Cardiac septum (tissue), 1 donor: ENCODE data around the gene ZDHHC18. TPM values are rescaled to one million over a fixed set of nuclear protein-coding genes. Genes with fewer than 3 reads are reported as not detected.
"Not testable (repeated sequence)": the region's sequence is repeated elsewhere in the genome, so short reads cannot be mapped to it uniquely, and the experiment has no call there.

Experiments
- DNase-seq: peaks from one replicate; pipeline ENCODE4 v3.0.0-alpha.2; 2020; ENCODE audit warnings: low spot score
- intact Hi-C: fragments of 100-400 bp; cut with DNase I; formaldehyde crosslinking; loops from one replicate; pipeline ENCODE4 v1.14.0; 2022
- total RNA-seq: library from RNA; stranded (reverse); fragmentation: NEBNext Ultra II Directional; extraction: Animal tissue kit (Norgen Biotek cat#: 25700); gene quantifications from one replicate; pipeline ENCODE4 v1.2.1, GENCODE V29; 2021
- donor health status: DM: no; HTN: no; CAD: no.

The ZDHHC18 gene
- total RNA-seq, 1 donor from 2014 or later, result 13.0 TPM

DNA sequence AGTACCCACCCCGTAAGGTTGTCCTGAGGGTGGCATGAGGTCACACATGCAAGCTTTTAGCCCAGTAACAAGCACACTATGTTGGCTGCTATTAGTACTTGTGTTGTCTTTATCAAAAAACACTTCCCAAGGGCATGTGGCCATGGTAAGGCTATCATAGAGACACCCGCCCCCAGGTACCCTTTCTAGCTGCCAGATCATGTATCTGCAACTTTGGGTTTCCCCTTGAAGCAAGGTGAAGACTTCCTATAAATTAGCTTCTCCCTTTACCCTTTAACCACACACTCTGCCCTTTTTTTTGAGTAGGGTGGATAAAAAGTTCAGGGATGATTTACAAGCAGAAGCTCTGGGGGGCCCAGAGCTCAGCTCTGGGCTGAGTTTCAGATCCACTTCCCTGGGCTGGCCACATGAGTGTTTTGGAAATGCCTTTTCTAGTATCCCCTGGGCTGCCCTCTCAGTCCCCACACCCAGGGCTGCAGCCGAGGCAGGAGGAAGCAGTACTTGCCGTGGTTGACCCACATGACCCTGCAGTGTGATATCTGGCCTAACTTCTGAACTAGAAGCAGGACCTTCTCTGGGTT lies 2.0 kb downstream of the ZDHHC18 start:
- intact Hi-C loops, result no loop called here
- peak; percentile 81 for DNase-seq

DNA sequence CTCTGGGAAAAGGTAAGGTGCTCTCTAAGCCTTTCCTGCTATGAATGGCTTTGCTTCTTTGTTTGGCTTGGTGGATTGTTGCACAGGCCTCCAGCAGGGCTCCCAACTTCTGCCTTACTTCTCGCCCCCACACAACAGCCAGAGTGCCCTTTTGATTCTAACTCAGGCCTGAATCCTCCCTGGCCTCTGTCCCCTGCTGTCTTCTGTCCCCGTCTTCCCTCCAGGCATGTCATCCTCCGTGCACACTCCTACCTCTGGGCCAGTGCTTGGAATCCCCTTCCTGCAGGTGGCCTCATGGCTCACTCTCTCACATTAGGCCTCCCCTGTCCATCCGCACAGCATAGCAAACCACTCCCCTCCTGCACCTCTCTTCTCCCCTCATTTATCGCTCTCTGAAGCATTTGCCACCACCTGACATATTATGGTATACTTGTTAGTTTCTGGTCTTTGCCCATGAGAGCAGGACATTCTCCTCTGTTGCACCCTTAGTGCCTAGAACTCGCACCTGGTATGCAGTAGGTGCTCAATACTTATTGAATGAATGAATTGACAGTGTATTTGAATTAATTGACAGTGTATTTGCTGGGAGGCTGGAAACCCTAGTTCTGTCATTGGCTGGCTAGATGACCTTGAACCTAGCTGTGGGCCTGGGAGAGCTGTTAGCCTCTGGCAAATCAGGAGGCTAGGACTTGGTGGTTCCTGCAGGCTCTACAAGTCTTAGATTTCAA lies 2.9 kb downstream of the ZDHHC18 start:
- no peak for DNase-seq
- intact Hi-C loops, result no loop called here

DNA sequence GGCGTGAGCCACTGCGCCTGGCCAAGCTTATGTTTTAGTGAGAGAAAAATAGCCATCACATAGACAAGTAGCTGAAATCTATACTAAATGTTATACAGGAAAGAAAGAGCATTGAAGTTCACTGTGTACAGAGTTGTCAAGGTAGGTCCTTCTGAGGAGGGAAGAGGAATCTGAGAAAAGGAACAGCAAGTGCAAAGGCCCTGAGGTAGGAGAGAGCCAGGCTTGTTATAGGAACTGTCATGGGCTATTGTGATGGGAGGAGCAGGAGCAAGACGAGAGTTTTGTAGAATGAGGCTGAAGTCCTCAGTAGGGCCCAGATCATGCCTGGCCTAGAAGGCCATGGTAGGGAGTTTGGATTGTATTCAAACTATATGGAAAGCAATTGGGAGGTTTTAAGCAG lies 4.6 kb downstream of the ZDHHC18 start:
- intact Hi-C loops, result no loop called here
- DNase-seq, result no peak

DNA sequence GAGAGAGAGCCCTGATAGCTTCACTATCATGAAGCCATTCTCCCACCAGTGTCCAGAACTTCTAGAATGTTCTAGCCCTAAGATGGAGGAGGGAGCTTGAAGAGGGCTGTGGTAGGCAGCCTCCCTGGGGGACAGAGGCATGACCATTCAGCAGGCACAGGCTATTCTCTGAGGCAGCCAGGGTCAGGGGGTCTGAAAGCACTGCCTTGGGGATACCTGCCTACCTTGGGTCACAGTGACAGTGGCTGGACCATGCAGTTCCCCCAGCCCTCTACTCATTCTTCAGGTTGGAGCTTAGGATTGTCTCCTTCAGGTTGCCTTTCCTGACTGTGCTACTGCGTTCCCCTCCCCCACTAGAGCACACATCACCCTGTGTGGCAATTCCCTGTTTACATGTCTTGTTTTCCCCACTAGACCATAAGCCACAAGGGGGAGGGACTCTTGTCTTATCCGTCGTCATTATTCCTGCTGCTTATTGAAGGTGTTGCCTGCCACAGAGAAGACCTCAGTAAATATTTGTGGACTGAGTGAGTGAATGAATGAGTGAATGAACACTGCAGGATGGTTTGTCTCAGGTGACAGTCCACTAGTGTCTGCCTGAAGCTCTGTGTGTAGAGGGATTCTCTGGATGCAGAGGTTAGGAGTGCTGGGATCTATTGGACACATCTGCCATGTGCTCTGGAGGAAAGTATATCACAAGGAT lies 5.2 kb downstream of the ZDHHC18 start:
- intact Hi-C loops, result no loop called here
- no peak for DNase-seq

DNA sequence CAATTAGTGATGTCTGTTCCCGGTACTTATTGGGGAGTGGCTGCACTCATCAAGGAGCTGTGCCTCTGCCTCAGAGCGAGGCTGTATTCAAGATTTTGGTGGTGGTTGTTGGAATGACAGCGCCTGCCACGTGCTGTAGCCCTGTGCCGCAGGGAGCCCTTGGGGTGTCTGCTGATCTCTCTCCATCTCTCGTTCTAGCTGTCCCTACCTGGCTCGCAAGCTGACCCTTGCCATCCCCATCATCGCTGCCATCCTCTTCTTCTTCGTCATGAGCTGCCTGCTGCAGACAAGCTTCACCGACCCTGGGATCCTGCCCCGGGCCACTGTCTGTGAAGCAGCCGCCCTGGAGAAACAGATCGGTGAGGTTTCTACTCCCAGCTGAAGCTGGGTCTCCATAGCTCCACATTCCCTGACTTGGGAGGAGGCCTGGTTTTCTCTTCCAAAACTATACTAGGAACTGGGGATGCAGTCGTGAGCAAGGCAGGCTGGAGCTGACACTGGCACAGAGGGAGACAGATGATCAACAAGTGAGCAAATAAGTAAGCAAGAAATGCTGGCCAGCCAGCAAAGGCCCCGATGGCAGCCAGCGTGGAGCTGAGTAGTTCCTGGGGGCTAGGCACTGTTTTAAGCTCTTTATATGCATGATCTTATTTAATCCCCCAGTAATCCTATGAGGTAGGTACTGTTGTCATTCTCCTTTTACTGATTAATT lies 5.9 kb downstream of the ZDHHC18 start:
- intact Hi-C loops, result no loop called here

DNA sequence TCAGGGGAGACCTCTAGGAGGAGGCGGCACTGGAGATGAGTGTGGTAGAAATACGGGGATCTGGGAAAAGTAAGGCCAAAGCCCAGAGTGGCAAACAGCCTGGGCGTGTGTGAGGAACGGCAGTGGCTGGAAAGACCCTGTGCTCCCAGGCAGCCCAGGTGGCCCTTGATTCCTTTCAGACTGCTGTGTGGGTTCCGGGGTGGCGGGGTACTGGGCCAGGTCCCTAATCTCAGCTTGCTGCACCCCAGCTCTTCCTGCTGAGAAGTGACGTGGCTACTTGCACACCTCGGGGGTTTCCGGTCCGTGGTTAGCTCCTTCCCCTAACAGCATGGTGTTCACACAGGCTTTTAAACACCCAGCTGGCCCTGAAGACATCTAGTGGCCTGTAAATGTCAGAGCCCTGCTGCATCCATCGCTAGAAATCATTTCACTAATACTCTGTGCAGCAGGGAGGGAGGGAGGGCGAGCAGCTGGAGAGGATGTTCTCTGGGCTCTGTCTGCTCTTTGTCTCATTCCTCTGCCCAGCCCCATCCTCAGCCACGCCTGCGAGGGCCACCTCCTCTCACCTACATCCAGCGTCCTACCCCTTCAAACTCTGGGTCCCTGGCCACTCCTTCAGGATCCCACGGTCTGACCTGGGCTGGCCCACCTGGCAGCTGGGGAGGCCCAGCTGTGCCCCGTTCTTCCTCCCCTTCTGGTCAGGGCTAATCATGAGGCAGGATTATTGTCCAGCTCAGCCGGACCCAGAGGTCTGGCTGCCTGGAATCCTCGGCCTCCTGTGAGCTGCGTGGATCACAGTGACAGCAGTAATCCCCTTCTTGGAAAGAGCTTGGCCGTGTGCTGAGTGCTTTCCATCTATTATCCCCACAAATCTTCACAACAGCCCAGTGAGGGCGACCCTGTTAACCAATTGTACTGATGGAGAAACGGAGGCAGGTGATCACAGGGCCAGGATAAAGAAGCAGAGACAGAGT lies 7.2 kb downstream of the ZDHHC18 start:
- DNase-seq, result peak; percentile 93

More for the DNA sequence above, 5.9 kb downstream of the ZDHHC18 start:
- no peak for DNase-seq

DNA sequence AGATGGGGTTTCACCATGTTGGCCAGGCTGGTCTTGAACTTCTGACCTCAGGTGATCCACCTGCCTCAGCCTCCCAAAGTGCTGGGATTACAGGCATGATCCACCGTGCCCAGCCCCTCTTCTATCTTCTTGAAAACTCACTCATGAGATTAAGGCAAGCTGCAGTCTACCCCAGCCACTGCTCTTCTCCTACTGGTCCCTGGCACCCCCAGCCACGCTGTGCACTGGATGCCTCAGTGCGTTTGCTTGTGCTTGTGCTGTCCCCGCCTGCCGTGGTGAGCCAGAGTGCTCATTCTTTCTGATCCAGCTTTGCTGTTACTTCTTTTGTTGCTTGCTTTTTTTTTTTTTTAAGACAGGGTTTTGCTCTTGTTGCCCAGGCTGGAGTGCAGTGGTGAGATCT lies 11.2 kb downstream of the ZDHHC18 start:
- intact Hi-C loops, DNase-seq: not testable (repeated sequence)

More for the DNA sequence above, 7.2 kb downstream of the ZDHHC18 start:
- intact Hi-C loops, result no loop called here

DNA sequence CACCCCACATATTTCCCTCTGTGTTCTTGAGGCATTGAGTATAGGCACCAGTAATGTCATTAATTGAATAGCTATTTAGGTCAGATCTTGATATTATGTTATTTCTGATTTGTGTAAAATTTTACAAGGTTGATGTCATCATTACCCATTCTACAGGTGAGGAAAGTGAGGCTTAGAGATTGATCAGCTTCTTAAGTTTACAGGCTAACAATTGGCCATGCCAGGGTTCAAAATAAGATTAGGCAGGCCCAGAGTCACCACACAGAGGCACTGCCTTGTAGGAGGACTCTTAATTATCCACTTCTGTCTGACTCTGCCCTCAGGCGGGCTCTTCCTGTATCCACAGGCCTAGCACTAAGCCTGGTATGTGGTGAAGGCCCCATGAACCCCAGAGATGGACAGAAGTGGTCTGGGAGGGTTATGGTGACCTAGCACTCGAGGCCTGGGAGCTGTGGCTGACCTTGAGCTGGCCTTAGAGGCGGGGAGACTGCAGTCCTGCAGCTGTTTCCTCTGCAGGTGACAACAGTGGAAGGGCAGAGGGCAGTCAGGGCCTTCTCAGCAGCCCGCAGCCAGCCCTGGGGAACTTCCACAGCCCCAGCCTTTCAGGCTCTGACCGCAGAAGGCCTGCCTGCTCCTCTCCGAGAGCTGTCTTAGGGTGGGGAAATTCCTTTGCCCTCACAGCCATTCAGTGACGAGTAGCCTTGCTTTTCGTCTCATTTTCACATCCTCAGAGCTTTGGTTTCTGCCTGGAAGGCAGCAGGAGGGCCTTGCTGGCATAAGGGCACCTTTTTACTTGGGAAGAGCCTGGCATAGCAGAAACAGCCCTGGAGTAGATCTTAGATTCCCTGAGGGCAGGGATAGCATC lies 12.2 kb downstream of the ZDHHC18 start:
- intact Hi-C loops, result no loop called here
- no peak for DNase-seq

DNA sequence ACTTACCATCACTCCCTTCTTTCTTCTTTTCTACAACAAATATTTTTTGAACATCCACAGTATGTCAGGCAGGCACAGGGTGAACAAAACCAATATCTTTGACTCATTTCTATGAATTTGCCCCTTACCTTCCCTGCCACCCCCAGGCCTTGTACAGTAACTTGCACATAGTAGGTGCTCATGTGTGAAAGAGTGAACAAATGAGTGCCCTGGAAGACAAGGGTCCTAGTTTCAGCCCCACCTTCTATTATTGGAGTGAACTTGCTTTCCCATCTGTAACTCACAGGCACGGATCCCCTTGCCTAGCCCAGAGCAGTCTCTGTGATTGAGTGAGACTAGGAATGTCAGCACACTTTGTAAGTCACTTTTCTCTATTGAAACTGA lies 12.8 kb downstream of the ZDHHC18 start:
- intact Hi-C loops, result no loop called here
- DNase-seq, result no peak

DNA sequence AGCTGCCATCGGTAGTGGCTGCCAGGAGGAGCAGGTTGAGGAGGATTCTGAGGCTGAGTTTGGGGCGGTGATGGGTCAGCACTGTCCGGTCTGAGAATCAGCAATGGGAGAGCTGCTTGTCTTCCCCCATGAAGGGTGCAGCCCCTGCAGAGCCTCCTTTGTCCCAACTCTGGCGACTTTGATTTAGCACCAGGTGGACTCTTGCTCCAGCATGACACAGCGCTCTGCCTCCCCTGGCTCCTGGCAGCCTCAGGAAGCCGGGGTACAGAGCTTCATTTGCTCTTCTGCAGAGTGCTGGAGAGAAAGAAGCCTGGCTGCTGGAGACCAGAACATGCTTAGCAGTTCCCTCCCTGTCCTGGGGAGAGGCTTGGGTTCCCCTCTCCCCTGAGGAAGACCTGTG lies 13.3 kb downstream of the ZDHHC18 start:
- intact Hi-C loops, result no loop called here

DNA sequence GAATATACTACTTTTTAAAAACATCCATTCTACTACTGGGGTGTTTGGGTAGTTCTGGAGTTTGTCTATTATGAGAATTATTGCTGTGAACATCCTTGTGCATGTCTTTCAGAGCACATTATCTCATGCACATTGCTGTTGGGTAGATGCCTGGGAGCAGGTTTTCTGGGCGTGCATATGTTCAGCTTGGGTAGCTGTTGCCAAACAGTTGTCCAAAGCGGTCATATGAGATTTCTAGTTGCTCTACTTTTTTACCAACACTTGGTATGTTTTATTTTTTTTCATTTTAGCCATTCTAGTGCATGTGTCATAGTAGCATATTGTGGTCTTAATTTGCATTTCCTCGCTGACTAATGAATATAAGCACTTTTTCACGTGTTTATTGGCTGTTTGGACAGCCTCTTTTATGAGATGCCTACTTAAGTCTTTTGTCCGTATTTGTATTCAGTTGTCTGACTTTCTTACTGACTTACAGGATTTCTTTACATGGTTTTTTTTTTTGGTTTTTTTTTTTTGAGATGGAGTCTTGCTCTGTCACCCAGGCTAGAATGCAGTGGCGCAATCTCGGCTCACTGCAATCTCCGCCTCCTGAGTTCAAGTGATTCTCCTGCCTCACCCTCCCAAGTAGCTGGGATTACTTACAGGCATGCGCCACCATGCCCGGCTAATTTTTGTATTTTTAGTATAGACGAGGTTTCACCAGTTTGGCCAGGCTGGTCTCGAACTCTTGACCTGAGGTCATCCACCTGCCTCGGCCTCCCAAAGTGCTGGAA lies 18.1 kb downstream of the ZDHHC18 start:
- no peak for DNase-seq
- intact Hi-C loops, result no loop called here

More for the DNA sequence above, 13.3 kb downstream of the ZDHHC18 start:
- DNase-seq, result no peak

DNA sequence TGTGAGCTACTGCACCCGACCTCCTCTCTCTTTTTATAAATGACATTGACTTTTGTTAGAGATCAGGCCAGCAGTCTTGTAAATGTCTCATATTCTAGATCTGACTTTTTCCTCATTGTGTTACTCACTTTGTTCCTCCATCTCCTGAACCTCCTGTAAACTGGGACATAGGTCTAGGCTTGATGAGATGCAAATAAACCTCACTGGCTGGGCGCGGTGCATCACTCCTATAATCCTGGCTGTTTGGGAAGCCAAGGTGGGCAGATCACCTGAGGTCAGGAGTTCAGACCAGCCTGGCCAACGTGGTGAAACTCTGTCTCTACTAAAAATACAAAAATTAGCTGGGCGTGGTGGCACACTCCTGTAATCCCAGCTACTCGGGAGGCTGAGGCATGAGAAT lies 21.3 kb downstream of the ZDHHC18 start:
- intact Hi-C loops, result not testable (repeated sequence)

DNA sequence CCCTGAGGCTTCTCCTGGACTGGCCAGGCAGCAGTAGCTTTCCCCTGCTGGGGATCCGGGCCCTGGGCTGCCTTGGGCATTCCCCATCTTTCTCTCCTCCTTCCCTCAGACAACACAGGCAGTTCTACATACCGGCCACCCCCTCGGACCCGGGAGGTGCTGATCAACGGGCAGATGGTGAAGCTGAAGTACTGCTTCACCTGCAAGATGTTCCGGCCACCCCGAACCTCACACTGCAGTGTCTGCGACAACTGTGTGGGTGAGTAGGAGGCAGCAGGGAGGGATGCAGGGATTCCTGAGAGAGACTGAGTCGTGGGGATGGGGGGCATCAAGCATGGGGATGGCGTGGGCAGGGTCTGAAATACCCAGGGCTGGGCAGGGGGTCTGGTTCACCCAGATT lies 22.0 kb downstream of the ZDHHC18 start:
- no peak for DNase-seq
- intact Hi-C loops, result no loop called here

More for the DNA sequence above, 21.3 kb downstream of the ZDHHC18 start:
- DNase-seq, result not testable (repeated sequence)

DNA sequence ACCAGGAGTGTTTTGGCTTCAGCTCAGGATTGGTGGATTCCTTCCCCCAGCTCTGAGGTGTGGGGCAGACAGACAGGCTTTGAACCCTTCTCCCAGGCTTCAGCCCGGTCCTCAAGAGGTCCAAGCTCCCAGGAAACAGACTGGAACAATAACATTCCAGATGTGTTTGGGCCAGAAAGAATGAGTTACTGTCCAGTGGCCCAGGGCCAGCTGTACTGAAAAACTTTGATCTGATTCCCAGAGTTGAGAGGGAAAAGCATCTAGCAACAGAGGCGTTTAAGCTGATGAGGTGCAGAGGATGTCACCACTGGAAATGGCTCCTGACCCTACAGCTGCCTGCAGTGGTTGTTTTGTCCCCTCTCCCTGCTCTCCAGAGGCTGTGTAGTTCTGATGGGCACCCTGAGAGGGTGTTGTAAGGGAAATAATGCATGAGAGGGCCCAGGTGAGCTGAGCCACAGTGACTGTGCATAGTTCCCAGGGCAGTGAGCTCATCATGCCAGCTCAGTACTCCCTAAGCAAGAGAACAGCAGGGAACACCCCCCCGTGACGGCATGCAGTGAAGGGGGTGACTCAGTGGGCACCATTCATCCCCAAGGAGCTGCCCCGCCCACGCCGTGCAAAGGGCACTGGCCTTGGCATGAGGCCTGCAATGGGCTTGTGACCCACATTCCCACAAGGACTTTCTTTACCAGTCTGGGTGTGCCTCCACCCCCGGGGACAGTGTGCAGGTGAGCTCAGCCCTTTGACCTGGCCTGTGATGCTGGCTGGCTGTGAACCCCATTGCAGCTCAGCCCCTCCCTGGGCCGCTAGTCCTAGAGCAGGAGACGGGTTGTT lies 22.7 kb downstream of the ZDHHC18 start:
- DNase-seq, result no peak
- intact Hi-C loops, result no loop called here

DNA sequence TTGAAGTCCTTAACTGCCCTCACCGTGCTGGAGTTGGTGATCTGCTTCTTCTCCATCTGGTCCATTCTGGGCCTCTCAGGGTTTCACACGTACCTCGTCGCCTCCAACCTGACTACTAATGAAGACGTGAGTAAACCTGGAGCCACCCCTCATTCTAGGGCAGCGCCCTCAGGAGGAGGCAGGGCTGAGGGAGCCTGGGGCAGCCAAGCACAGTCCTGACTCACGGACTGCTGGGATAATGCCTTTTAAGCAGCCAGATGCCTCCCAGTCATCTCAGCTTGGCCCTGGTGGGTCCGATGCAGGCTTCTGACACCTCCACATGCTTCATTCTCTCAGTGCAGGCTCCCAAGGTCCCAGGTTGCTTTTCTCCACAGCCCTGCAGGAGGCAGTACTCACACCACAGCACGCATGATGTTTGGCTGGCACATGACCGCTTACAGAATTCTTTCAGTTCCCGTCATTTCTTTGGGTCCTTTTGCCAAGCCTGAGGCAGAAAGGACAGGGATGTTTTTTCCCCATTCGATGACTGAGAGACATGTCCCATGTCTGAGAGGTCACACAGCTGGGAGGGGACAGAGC lies 24.7 kb downstream of the ZDHHC18 start:
- intact Hi-C loops, result no loop called here
- no peak for DNase-seq

DNA sequence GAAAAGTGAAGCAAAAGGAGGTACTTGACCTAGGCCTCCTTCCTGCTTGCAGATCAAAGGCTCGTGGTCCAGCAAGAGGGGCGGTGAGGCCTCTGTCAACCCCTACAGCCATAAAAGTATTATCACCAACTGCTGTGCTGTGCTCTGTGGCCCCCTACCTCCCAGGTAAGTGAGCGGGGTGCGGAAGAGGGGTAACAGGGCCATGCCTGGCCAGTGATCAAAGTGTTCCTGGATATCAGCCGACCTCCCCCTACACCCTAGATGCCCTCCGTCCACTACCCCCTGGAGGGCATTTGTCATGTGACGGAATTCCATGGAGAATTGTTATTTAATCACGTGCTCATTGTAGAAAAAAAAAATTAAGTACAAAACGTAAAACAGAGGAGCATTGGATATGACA lies 26.2 kb downstream of the ZDHHC18 start:
- DNase-seq, result no peak
- intact Hi-C loops, result loop anchor here (1.0 kb wide), 1 partner anchor 26 kb away; no protein-coding TSS in a partner anchor
